ENCODE results near the gene GABRG2.
"Not testable (repeated sequence)": the region's sequence is repeated elsewhere in the genome, so short reads cannot be mapped to it uniquely, and the experiment has no call there.

GABRG2 gene

DNA sequence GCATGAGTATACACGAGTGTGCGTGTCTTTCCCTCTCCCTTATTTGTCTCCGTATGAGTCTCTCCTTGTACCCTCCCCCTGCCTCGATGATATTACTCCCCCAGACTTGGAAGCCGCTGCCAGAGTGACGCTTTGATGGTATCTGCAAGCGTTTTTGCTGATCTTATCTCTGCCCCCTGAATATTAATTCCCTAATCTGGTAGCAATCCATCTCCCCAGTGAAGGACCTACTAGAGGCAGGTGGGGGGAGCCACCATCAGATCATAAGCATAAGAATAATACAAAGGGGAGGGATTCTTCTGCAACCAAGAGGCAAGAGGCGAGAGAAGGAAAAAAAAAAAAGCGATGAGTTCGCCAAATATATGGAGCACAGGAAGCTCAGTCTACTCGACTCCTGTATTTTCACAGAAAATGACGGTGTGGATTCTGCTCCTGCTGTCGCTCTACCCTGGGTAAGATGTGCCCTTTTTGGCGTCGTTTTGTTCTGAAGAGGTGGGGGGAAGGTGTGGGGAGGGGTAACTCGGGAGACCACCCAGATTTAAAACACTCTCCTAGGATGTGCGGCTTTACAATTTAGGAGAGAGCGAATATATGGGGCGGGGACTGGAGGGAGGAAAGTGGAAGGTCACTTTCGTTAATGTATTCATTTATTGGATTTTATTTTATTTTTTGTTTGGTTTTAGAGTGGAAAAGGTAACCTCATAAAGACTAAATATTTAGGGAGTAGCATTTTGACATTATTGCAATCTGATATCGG is at the start of gene GABRG2:
Gene GABRG2, plus strand, starts transcription at position 119 of the 757 bp plus-strand sequence. Its CDS starts 227 bp downstream, at position 346.
- DNase-seq (ENCODE audit: low read depth in 1 of 2, low spot score in 1 of 2), result no peak

GRCh38 chr5:162025312-162025711 is 42.3 kb upstream of the GABRG2 start:
- DNase-seq (ENCODE audit: low read depth in 1 of 2, low spot score in 1 of 2), result no peak

DNA sequence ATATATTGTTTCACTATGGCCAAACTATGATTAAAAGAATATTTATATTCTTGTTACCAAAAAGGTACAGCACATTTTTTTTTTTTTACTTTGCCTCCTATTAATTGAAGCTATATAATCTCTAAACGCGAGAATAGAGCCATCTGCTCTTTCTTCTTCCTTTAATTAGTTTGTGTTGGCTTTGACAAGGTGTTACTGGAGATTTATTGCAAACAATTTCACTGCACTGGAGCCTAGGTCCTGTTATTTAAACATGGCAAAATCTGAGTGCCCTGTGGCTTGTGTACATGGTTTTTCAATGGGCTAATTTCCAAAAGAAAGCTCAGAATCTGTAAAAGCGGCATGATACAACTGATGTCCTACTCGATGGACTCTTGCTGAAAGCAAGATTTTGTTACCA is 40.8 kb upstream of the GABRG2 start:
- DNase-seq (ENCODE audit: low read depth in 1 of 2, low spot score in 1 of 2), result no peak

GRCh38 chr5:162037431-162037830 is 30.1 kb upstream of the GABRG2 start:
- no peak for DNase-seq (ENCODE audit: low read depth in 1 of 2, low spot score in 1 of 2)

GRCh38 chr5:162047279-162047678 is 20.3 kb upstream of the GABRG2 start:
- DNase-seq (ENCODE audit: low read depth in 1 of 2, low spot score in 1 of 2), result no peak

DNA sequence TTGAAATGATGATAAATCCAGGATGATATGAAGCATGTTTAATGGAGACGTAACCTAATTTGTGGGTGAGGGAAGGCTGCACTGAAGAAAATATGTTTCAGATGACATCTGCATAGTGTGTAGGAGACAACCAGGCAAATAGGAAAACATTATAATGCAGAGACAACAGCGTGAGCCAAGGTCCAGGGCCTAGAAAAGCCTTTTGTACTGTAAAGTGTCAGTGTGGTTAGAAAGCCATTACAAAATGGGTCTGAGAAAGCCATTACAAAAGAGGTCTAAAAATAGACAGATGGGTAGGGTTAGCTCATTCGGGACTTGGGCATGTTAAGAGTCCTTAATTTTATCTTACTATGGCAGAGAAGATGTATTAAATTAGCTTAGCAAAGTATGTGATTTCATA is 14.9 kb upstream of the GABRG2 start:
- no peak for DNase-seq (ENCODE audit: low read depth in 1 of 2, low spot score in 1 of 2)

GRCh38 chr5:162055095-162055494 is 12.5 kb upstream of the GABRG2 start:
- DNase-seq (ENCODE audit: low read depth in 1 of 2, low spot score in 1 of 2), result not testable (repeated sequence)

GRCh38 chr5:162067162-162067561 is 411 bp upstream of the GABRG2 start:
- no peak for DNase-seq (ENCODE audit: low read depth in 1 of 2, low spot score in 1 of 2)

GRCh38 chr5:162068412-162068811 is 839 bp downstream of the GABRG2 start:
- no peak for DNase-seq (ENCODE audit: low read depth in 1 of 2, low spot score in 1 of 2)

DNA sequence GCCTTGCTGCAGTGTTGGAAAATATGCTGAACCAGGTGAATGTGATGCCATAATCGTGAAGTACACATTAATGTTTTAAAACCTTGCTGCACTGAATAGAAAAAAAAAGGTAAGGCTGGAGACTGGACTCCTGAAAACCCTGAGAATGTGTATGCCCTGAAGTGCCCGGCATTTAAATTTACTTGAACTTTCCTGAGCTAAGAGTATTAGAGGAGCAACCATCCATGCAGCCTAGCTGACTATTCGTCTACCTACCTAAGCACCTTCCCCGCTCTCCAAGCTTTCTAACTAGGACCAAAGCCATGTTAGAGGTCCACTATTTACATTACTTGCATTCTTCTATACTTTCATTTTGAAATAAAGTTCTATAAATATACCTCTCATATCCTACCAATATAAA is 1.4 kb downstream of the GABRG2 start:
- DNase-seq (ENCODE audit: low read depth in 1 of 2, low spot score in 1 of 2), result no peak

DNA sequence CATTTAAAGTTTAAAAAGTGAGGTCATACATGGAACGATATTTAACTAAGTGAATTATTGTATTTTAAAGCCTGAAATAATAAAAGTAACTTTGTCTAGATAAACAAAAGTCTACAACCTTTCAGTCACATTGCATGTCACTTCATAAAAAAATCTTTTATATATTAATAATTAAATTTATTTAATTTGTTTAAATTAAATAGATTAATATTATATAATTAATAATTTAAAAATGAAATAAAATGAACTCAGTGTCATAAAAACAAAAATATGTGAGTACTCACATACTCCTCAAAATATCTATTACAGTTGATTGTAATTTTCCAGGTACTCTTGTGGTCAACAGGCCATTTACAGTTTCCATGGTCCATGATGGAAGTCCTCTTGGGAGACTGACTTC is 11.2 kb downstream of the GABRG2 start:
- no peak for DNase-seq (ENCODE audit: low read depth in 1 of 2, low spot score in 1 of 2)

DNA sequence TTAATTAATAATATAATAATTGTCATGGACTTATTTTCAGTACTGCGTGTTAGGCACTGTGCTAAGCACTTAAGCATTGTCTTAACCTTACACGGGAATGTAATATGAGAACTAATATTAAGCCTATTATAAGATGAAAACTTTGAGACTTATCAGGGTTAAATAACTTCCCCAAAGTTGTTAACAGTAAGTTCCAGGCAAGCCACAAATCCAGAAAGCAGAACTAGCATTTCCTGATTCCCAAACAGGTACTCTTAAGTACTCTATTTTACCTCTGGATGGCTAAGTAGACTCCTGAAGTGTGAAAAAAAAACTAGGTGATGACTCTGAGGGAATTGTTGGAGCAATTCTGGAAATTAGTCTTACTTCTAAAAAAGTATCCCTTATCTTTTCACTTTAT is 23.8 kb downstream of the GABRG2 start:
- no peak for DNase-seq (ENCODE audit: low read depth in 1 of 2, low spot score in 1 of 2)

DNA sequence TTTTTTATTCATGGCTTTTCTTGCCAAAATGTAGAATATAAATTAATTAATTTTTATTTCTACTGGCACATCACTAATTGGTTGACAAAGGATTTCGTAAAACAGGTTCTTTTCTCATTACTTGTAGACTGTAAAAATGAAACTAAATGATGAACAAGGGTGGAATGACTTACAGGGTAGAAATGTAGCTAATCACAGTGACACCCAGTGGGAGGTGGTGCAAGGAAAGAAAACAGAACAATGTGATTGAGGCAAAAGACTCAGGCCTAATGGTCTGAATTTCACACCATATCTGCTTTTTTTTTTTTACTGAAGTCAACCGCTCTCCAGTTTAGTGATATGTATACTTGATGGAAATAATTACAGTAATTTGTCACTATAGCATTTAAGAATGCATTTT is 28.9 kb downstream of the GABRG2 start:
- no peak for DNase-seq (ENCODE audit: low read depth in 1 of 2, low spot score in 1 of 2)

DNA sequence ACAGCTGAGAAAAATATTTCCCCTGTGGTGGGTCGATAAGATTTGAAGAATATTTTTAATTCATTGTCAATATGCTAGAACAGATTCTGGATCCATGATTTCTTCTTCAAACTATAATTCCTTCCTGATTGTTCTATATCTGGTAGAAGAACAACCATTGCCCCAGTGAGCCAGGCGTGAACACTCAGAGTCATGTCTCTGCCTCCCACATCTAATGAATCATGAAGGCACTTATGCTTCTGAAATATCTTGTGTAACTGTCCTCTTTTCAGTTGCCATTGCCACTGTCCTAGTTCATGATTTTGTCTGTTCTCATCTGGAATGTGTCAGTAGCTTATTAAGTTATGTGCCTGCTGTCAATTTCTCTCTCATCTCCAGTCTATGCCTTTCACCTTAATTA is 40.0 kb downstream of the GABRG2 start:
- DNase-seq (ENCODE audit: low read depth in 1 of 2, low spot score in 1 of 2), result no peak

GRCh38 chr5:162119801-162120200 is 52.2 kb downstream of the GABRG2 start:
- DNase-seq (ENCODE audit: low read depth in 1 of 2, low spot score in 1 of 2), result no peak

DNA sequence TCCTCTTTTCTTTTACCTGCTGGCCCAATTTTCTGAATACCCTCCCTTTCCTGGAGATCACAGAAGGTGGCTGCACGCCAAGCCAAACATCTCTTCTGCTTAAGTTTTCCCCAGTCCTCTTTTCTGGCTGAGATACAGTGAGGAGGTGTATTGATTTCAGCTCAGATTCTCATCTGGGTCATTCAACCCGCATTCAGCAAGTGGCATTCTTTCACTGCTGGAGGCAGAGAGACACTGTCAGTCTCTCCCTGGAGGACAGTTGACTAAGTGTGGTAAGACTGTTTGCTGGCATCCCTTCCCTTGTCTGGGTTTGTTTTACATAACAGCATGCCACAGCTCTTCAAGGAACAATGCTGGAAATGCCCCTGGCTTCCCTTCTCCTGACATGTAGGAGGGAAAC is 60.5 kb downstream of the GABRG2 start:
- no peak for DNase-seq (ENCODE audit: low read depth in 1 of 2, low spot score in 1 of 2)

DNA sequence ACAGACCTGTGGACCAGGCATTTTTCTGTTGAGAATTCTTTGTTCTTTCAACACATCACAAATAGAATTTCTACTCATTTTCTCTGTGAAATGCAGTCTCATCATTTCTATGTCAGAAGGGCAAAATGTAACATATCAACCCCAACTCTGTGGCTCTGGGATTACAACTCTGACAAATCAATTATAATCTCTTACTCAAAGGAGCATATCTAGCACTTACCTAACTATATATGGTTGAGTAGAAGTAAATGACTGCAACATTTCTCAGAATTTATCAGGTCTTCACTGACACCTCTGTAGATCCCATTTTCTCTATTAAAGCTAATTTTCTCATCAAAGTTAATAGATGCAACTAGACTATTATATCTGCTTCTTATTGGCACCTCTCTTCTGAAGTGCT is 64.8 kb downstream of the GABRG2 start:
- DNase-seq (ENCODE audit: low read depth in 1 of 2, low spot score in 1 of 2), result no peak

DNA sequence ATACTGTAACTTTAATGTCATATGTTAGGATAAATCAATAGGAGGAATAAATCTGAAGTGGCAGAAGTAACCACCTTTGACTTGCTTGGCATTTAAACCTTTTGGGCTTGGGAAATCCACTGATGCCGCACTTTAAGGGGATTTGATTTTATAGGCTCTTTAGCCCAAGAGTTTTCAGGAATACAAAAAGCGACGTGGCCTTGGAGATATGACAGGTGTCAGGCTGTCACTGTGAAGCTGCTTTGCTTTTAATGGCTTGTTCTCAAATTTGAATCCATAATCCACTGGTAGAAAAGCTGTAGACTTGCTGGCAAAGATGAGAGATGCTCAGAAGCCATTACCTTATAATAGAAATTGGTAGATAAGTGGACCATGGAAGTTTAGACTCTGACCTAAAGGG is 71.6 kb downstream of the GABRG2 start:
- no peak for DNase-seq (ENCODE audit: low read depth in 1 of 2, low spot score in 1 of 2)

DNA sequence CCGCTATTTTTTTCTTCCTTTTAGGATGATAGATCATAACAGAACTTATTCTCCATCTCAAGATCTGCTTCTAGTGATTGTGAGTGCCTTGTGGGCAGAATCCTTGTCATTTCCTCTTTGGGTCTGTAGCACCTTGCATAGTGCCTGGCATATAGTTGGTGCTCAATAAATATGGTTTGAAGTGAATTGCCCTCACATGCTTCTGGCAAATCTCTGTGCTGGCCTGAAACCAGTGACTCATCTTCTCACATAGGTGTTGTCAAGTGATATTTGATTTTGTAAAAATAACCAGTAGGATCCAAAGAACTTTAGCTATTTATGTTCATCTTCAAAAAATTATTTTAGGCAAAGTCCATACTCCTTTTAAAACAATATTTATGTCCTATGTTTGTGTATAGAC is 86.7 kb downstream of the GABRG2 start:
- DNase-seq (ENCODE audit: low read depth in 1 of 2, low spot score in 1 of 2), result no peak

- no peak for DNase-seq (ENCODE audit: low read depth in 1 of 2, low spot score in 1 of 2)
Measured at GRCh38 chr5:162160401-162160800, 92.8 kb downstream of the GABRG2 start.

DNA sequence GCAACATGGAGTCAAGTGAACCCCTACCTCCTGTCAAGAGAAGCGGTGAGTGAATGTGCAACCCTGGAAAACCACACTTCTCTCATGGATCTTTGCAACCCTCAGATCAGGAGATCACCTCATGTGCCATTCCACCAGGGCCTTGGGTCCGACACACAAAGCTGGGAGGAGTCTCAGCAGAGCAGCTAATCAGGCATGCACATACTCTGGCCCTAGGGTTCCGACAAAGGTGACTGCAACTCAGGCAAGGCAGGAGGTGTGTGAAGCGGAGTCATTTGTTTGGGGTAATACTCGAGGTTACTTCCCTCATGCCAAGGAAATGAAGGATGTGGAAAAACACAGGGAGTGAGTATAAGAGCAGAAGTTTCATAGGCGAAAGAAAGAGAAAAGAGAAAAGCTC is 96.1 kb downstream of the GABRG2 start:
- DNase-seq (ENCODE audit: low read depth in 1 of 2, low spot score in 1 of 2), result no peak

- DNase-seq (ENCODE audit: low read depth in 1 of 2, low spot score in 1 of 2), result no peak
Measured at GRCh38 chr5:162174358-162174974, 106.9 kb downstream of the GABRG2 start.

GRCh38 chr5:162187371-162187770 is 119.8 kb downstream of the GABRG2 start:
- DNase-seq (ENCODE audit: low read depth in 1 of 2, low spot score in 1 of 2), result no peak
